DMS53 (cell line): ENCODE data around the gene EIF2S1.
"Not testable (repeated sequence)": the region's sequence is repeated elsewhere in the genome, so short reads cannot be mapped to it uniquely, and the experiment has no call there.

Experiments
- DNase-seq: peaks from one replicate; lab custom pipeline; 2025; lab: John Stamatoyannopoulos, UW

The EIF2S1 gene

GRCh38 chr14:67411370-67411769, 51.2 kb downstream of the EIF2S1 start:
- peak; percentile 32 for DNase-seq

- peak; percentile 80 for DNase-seq
Measured at GRCh38 chr14:67411820-67412421, 51.8 kb downstream of the EIF2S1 start, which contains the start of gene PLEK2. Gene PLEK2, minus strand, starts transcription at chr14:67412165. Its CDS starts 106 bp downstream, at chr14:67412059.

- DNase-seq, result peak; percentile 23
Measured at GRCh38 chr14:67413806-67414769, 54.0 kb downstream of the EIF2S1 start.

GRCh38 chr14:67415610-67416009, 55.5 kb downstream of the EIF2S1 start:
- not testable (repeated sequence) for DNase-seq

- no peak for DNase-seq
Measured at GRCh38 chr14:67416085-67416484, 56.0 kb downstream of the EIF2S1 start.

- no peak for DNase-seq
Measured at GRCh38 chr14:67416810-67417209, 56.7 kb downstream of the EIF2S1 start.

GRCh38 chr14:67417633-67418032, 57.5 kb downstream of the EIF2S1 start:
- no peak for DNase-seq

- peak; percentile 7 for DNase-seq
Measured at GRCh38 chr14:67418401-67419191, 58.5 kb downstream of the EIF2S1 start.

GRCh38 chr14:67420102-67420739, 60.1 kb downstream of the EIF2S1 start:
- DNase-seq, result peak; percentile 71

- DNase-seq, result no peak
Measured at GRCh38 chr14:67421356-67422224, 61.5 kb downstream of the EIF2S1 start.

- no peak for DNase-seq
Measured at GRCh38 chr14:67423424-67423823, 63.3 kb downstream of the EIF2S1 start.

- no peak for DNase-seq
Measured at GRCh38 chr14:67424539-67424938, 64.4 kb downstream of the EIF2S1 start.

GRCh38 chr14:67425608-67426007, 65.5 kb downstream of the EIF2S1 start:
- no peak for DNase-seq

GRCh38 chr14:67426161-67426560, 66.0 kb downstream of the EIF2S1 start:
- DNase-seq, result no peak

- DNase-seq, result peak; percentile 82
Measured at GRCh38 chr14:67426983-67427606, 67.0 kb downstream of the EIF2S1 start.

GRCh38 chr14:67428501-67429031, 68.4 kb downstream of the EIF2S1 start:
- no peak for DNase-seq

- no peak for DNase-seq
Measured at GRCh38 chr14:67429510-67430205, 69.5 kb downstream of the EIF2S1 start.

GRCh38 chr14:67432050-67432564, 72.0 kb downstream of the EIF2S1 start:
- DNase-seq, result no peak

- DNase-seq, result no peak
Measured at GRCh38 chr14:67435603-67436002, 75.5 kb downstream of the EIF2S1 start.
